GM21576 (cell line): Measurements from ENCODE around the gene SPAG4.

ENCODE experiments used
- ATAC-seq: cut with Tn5 transposase; IDR thresholded peaks from one replicate; pipeline ENCODE4 v1.9.1; 2021; ENCODE audit warnings: mild to moderate bottlenecking, moderate library complexity; ENCODE audit not compliant: unreplicated experiment

The SPAG4 gene

DNA sequence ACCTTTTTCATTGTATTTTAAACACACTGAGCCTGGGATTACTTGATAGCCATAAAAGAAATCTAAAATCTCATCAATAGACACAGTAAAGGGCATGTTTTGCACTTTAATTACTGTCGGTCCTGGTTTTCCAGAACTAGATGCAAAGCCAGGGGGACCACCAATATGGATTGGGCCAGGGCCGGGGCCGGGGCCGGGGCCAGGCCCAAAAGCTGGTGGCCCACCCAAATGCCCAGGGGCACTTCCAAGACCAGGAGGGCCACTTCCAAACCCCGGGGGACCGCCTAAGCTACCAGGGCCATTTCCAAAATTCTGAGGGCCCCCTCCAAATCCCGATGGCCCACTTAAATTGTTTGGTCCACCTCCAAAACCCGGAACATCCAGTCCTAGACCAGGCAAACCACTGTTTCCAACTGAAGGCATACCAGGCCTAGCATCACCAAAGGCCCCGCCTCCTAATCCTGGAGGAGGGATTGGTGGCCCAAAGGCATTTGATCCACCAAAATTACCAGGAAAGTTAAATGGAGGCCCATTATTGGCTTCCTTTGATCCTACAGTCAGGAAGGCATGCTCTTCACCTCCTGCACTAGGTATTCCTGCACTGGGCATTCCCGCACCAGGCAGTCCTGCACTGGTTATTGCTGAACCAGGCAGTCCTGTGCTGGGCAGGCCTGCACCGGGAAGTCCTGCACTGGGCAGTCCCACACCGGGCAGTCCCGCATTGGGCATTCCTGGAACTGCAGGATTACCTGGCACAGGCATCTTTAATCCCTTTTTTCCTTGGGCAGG lies 37.2 kb downstream of the SPAG4 start:
- no peak for ATAC-seq

DNA sequence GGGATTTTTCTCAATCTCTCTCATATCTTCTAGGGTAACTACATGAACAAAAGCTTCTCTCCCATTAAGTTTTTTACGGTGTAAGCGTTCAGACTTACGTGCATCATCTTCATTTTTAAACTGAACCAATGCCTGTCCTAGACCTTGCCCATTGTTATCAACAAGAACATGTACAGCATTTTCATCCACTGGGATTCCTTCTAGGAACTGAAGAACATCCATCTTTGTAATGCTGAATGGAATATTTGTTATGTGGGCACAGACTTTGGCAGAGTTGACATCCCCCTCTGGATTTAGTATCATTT lies 37.8 kb downstream of the SPAG4 start:
- no peak for ATAC-seq

DNA sequence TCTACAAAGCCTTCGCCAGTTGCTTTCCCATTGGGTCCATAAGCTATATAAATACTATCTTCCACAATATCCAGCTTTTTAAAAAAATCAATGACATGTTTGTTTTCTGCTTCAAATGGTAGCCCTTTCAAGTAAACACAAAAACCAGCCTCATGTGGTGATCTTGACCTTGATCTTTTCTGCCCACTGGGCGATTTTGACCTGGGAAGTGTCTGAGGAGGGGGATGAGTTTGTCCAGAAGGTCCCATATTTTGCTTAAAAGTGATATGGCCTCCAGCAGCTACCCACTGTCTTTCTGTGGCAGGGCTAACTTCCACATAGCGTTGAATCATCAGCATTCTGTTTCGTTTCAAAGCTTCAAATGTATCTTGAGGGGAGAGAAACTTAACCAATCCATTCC lies 38.3 kb downstream of the SPAG4 start:
- ATAC-seq, result no peak

DNA sequence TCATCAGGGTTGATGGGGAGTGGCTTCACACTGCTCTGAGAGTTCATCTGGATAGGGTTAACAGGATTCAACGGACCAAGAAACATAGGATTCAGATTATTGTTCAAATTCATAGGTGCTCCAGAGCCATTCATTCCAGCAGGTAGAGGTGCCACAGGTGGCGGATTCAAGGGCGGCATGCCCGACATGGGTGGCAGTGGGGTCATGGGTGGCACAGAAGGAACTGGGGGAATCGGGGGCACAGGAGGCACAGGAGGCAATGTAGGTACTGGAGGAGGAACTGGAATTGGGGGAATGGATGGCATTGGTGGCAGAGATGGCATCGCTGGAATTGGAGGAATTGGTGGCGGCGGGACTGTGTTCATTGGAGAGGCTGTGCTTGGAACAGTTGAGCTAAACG lies 38.8 kb downstream of the SPAG4 start:
- ATAC-seq, result no peak

GRCh38 chr20:35657271-35657670 lies 41.6 kb downstream of the SPAG4 start:
- ATAC-seq, result no peak

GRCh38 chr20:35660122-35660937 lies 44.7 kb downstream of the SPAG4 start:
- no peak for ATAC-seq

- no peak for ATAC-seq
These were observed 45.4 kb downstream of the SPAG4 start for GRCh38 chr20:35661053-35661452.

- ATAC-seq, result no peak
These were observed 46.3 kb downstream of the SPAG4 start for GRCh38 chr20:35661908-35662307.

DNA sequence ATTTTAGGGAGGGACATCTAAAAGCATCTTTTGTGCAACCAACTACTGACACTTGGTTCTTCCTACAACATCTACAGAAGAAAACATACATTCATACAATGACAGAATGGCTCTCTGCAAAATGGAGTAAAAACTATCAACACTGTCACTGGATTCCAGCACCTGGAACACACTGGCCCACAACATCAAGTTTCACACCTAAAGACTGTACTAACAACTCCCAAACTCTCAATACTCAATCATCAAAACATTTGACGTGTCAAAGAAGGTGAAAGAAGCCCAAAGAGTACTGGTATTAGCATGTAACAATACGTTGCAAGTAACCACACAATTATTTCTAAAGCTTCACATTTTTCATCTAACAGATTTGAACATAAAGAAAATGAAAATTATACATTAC lies 46.9 kb downstream of the SPAG4 start:
- ATAC-seq, result no peak

GRCh38 chr20:35663516-35664465 lies 48.2 kb downstream of the SPAG4 start:
- ATAC-seq, result peak; percentile 29

DNA sequence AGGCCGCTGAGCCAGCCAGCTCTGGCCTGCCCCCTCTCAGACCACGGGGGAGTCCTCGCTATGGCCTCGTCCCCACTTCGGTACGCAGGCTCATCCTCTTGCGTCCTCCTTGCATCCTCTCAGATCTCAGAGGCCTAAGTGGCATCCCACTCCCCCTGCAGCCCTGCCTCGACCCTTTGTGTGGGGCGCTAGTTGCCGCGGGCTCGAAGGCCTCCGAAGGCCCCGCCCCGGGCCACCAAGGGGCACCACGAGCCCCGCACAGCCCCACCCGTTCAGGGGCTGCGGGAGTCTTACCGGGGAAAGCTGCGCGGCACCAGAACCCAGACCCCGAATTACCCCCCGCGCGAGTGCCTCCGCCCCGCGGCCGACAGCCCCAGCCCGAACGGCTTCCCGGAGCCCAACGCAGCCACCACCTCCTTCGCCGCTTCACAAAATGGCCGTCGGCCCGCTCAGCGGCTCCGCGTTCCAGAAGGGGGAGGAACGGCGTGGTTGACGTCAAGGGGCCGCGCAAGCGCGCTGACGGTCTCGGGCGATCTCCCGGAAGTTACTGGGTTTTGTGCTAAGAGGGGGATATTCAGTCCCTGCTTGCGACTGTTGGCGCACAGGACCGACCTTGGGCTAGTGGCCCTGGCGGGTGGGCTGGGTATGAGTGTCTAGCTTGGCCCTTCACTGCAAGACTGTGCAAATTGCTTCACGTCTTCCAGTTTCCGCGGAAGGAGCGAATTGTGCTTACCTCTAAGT lies 49.0 kb downstream of the SPAG4 start, which contains the start of the genes CPNE1 and RBM12:
CPNE1 (minus strand) TSS at position 435 of the 741 bp plus-strand sequence. CDS start 31,977 bp downstream, outside the sequence.
RBM12 (minus strand) TSS at position 435 of the 741 bp plus-strand sequence. CDS start 9,578 bp downstream, outside the sequence.
- ATAC-seq, result peak; percentile 68

DNA sequence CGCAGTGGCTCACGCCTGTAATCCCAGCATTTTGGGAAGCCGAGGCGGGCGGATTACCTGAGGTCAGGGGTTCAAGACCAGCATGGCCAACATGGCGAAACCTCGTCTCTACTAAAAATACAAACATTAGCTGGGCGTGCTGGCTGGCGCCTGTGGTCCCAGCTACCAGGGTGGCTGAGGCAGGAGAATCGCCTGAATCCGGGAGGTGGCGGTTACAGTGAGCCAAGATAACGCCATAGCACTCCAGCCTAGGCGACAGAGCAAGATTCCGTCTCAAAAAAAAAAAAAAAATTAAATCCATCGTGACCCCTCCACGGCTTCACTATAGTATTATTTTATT lies 50.3 kb downstream of the SPAG4 start:
- ATAC-seq, result no peak

DNA sequence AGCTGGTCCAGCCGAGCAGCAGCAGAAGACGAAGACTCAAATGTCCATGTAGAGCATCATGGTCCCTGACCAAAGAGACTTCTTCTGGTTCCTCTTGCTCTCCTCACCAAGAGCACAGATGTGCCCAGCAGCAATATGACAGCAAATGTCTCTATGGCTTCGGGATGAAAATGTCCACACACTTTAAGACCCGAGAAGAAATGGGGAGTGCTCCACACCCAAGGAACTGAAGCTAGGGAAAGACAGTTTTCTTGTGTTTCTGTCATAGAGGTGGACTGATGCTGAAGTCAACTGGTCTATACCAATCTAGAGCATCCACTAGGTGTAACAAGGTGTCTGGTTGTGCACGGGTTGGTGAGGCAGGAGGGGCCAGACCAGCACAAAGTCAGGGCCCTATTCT lies 53.6 kb downstream of the SPAG4 start:
- ATAC-seq, result no peak

DNA sequence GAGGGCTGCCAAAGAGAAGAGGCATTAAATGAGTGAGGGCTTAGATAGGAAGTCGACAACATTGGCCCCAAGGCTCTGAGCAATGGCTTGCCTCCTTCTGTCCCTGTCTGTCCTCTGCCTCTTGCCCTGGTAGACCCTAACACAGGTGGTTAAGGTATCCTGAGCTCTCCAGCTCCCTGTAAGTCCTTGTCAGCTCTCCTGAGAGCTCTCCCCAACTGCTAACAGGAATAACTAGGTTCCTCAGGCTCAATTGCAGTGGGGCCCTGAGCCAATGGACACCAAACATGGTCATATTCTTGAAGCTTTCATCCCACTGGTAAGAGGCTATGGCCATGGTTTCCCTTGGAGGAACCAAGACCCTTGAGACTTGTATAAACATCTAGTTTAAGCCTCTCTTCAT lies 54.1 kb downstream of the SPAG4 start:
- ATAC-seq, result no peak
